Activated CD4-positive, alpha-beta T cell treated with anti-CD3 and anti-CD28 coated beads, Interleukin-10, Interleukin-2, amounts not matched to agents 100 ng/mL and 50 ng/mL, durations not matched to agents 16 hours and 8 hours (primary cell): ENCODE data around the gene METTL1.

Experiments
- DNase-seq: peaks from one replicate; pipeline ENCODE4 v3.0.0-alpha.2; 2020

Gene METTL1

GRCh38 chr12:57735952-57736740 is 35.8 kb downstream of the METTL1 start:
- no peak for DNase-seq

DNA sequence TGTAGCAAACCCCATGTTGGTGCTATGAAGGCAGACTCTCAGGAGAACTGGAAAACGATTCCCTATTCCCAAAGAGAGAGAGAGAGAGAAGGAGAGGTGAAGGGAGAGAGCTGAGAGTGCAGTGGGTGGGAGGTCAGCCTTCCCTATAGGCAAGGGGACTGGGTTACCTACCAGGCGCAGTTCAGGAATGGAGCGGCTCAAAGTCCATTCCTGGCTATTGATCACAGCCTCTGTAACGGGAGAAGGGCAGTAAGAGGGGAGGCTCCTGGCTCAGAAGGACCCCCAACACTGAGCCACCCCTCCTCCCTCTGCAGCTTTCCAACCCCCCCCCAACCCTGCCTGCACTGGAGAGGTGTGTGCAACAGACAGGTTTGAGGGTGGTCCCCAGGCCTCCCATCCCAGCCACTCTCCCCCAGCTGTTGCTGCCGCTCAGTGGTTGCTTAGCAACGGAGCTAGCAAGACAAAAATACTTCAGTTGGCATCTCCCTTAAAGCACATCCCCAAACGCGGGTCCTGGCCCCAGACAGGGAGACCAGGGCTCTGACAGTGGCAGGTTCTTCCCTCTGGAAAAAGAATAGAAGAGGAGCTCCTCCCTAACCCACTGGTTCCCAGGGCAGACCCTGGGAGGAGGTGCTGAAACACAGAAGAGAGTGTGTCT is 36.6 kb downstream of the METTL1 start:
- DNase-seq: no peak

DNA sequence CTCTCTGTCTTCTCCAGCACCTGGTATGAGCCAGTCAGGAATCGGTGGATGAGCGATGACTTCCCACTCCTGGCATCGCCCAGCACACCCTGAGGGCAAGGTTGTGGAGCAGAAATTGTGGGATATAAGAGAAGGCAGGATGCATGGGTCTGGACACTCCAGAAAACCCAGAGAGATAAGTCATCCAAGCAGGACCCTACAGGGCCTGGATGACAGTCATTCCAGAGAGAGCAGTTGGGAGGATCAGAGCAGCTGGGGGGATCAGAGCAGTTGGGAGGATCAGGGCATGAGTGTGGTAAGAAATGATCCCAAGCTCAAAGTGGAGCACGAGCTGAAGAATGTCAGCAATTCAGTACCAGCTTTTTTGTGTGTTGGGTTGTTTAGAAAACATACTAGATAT is 37.3 kb downstream of the METTL1 start:
- no peak for DNase-seq

- no peak for DNase-seq
These were observed 38.0 kb downstream of the METTL1 start for GRCh38 chr12:57733928-57734327.

GRCh38 chr12:57732726-57733593 is 38.9 kb downstream of the METTL1 start:
- DNase-seq: no peak

DNA sequence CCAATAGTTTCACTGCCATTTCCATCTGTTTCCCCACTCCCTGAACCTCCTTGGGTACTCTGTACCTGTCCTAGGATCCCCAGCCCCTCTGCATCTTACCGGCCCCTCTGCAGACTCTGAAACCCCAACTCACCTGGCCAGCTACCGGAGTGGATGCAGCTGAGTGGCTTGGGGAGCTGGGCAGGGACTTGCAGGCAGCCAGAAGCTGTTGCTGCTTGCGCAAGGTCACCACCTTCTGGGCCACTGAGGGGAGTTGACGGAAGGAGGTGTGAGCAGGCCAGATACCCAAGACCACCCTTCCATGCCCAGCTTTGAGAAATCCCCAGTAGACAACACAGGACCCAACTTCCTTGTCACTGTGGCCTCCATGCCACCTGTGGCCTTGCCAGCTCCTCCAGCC is 39.6 kb downstream of the METTL1 start:
- DNase-seq: no peak

- no peak for DNase-seq
These were observed 40.4 kb downstream of the METTL1 start for GRCh38 chr12:57731411-57732080.

- DNase-seq: no peak
These were observed 41.4 kb downstream of the METTL1 start for GRCh38 chr12:57730336-57731067.

- no peak for DNase-seq
These were observed 42.5 kb downstream of the METTL1 start for GRCh38 chr12:57729321-57729844.

- DNase-seq: no peak
These were observed 44.0 kb downstream of the METTL1 start for GRCh38 chr12:57727758-57728395.

DNA sequence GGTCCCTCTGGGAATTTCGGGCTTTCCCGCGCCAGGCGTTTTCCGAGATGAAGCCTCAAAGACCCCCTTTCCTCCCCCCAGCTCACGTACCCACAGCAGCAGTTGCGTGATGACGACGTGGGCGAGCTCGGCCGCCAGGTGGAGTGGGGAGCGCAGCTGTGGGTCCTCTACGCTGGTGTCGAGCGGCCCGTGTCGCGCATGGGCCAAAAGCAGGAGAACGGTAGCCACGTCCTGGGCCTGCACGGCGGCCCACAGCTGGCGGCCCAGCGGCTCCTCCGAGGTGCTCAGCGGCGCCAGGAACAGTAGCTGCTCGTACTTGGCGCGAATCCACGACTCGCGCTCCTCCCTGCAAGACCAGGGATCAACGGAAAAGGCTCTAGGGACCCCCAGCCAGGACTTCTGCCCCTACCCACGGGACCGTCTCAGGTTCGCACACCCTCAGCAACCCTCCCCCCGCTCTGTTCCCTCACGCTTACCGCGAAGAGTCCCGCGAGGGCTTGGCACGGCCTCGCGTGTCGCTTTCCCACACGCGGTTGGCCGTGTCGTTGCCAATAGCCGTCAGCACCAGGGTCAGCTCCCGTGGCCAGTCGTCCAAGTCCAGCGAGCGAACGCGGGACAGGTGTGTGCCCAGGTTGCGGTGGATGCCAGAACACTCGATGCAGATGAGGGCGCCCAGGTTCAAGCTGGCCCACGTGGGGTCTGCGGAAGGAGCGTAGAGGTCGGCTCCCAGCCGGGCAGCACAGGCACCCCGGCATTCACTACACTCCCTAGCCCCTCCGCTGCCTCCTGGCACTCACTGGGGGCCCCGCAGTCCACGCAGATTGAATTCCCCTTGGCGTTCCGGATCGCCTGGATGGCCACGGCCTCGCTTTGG is 44.8 kb downstream of the METTL1 start:
- no peak for DNase-seq

DNA sequence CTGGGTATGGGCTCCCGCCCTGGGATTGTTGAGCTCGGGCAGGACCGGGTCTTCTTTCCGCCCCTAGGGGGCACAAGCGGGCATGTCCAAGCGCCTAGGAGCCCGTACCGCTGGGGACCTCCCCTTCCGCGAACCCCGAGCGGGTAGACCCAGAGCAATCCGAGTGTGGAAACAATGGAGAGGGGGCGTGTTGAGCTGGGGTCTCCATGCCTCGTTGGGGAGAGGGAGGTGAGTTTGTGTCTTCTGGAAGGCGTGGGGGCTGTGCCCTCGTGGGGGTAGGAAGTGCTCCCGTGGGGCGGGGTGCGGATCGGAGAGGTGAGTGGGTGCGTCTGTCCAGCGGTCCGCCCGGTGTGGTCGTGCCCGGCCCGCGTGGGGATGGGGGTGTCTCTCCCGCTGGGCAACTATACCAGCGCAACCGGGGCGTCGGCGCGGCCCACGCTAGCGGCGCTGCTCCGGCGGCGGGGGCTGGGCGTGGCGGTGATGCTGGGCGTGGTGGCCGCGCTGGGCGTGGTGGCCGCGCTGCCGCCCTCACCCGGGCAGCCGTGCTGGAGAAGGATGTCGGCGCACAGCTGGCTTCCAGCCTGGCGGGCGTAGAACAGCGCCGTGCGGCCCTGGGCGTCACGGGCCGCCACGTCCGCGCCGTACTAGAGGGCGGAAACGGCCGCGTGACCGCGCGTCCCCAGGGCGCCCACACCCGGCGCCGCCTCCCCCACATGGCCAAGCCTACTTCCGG is 45.6 kb downstream of the METTL1 start:
- peak; percentile 33 for DNase-seq

- no peak for DNase-seq
These were observed 46.1 kb downstream of the METTL1 start for GRCh38 chr12:57725851-57726150.

DNA sequence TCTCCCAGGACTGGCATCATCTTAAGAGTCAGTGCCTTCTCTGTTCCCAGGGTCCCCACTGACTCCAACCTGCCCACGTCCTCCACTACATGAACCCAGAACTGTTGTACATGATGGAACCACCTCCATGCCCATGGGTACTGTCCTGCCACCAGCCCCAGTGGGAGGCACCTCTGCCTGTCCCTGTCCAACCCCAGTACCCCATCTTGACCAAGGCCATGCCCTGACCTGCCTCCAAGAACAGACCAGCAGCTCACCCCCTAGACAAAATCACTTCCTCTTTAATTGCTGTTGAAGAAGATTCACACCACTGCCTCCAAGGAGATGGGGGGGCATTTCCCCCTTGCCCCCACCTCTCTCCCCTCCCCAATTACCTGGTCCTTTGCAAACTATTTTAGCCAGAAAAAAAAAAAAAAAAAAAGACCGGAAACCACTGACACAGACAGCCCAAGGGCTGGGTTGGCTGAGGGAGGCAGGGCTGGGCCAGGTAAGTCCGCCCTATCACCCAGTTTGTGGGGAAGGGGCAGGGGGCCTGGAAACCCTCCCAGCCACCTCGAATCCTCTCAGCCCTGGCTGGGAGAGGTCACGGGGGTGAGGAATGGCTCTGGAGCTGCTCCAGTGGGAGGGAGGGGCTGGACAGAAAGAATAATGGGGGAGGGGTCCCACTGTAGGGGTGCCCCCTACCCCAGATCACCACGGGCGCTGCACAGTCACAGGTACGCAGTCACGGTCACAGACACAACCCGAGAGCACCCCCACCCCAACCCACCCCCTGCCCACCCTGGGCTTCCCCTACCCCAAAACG is 46.8 kb downstream of the METTL1 start:
- DNase-seq: no peak

DNA sequence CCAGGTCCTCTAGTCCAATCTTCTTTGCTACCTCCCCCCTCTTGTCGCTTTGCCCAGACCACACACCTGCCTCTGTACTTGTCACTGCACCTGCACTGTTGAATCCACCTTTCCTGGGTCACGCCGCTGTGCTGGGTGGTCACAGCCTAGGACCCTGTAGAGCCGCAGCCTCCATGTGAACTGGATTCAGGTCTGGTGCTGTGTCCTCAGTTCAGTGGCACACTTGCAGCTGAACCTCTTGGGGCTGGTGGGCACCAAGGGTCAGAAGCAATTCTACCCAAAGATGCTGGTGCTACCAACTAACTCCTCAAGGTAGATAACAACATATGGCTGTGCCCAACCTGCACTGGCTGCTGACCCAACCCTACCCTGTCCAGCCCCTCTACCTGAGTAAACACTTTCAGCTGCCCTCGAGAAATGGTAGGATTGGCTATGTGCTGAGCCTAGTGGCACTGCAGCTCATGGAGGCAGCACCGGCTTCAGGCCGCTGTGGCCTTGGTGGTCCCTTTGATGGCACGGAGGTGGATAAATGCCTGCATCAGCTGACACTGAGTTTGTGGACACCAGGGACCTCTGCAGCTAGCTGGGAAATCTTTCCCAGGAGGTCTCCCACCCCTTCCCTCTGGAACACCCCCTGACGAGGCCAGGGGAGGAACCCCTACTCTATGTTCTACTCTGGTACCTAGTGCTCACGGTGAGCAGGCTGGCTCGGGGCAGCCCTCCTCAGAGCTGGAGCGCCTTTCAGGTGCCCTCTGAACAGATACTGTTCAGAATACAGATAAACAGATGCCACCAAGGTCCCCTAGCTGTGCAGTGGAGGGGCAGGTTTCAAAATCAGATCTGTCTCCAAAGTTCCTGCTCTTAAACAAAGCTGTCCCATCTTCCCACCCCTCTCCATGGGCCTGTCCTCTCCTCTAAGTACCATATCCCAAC is 47.6 kb downstream of the METTL1 start:
- DNase-seq: no peak

GRCh38 chr12:57723630-57723962 is 48.3 kb downstream of the METTL1 start:
- DNase-seq: no peak

DNA sequence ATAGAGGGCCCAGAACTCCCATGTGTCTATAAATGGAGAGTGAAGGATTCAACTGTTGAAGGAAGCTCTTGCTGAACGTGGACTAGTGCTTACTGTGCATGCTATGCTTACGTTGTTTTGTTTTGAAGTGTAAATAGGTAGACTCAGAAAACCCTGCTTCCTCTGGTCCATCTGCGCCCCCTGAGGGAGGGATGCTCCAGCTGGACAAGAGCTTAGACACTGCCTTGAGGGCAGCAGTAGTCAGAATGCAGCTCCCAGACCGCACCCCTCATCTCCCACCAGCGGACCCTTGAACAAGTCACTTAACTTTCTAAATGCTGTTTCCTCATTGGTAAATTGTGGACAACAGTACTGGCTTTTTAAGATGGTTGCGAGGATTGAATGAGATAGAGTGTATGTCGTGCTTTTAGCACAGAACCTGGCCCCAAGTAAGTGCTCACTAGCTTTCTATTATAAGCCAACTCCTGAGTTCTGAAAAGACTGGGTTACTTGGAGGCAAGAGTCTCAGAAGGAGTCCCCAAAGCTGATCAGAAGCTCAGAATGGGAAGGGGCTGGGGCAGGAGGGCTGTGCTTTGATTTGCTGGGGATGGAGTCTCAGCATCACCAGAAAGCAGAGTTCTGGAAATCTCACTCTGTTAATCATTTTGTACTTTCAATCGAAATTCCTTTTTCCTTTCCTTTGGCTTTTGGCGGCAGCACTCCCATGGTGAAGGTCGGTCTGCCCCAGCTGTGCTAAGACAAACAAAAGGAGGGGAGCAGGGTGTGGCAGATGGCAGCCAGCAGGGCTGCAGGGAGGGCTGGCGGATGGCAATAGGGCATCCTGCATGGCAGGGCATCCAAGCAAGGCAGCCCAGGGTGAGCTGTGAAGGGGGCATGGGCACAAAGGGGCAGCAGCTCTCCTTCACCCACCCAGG is 48.9 kb downstream of the METTL1 start:
- DNase-seq: no peak
